GM19351 (cell line): Measurements from ENCODE around the gene MPRIP.

Experiments used
- ATAC-seq: cut with Tn5 transposase; IDR thresholded peaks from one replicate; pipeline ENCODE4 v1.9.1; 2021; ENCODE audit warnings: mild to moderate bottlenecking, moderate library complexity; ENCODE audit not compliant: unreplicated experiment

Gene MPRIP

GRCh38 chr17:17050346-17051345 lies 8.4 kb downstream of the MPRIP start:
- no peak for ATAC-seq

DNA sequence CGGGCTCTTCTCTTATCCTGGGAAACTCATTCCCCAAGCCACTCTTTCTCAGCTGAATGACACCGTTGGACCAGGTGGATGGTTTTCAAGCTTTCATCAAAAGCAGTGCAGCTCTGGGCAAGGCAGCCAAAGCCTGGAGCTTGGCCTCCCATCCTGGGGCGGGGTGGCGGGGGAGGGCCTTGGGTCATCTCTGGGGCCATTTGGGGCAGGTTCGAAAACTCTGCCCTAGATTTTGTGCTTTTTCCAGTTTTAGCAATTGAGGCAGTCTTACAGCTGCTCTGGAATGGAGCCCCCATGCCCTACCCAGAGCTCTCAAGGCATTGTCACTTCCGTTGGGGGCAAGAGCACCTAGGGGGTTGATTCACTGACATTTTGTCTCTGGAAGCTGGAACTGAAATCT lies 9.1 kb downstream of the MPRIP start:
- ATAC-seq: no peak

GRCh38 chr17:17051791-17052461 lies 9.7 kb downstream of the MPRIP start:
- ATAC-seq: no peak

- no peak for ATAC-seq
These were observed 10.4 kb downstream of the MPRIP start for GRCh38 chr17:17052462-17053221.

GRCh38 chr17:17053446-17054379 lies 11.5 kb downstream of the MPRIP start:
- no peak for ATAC-seq

- ATAC-seq: no peak
These were observed 12.4 kb downstream of the MPRIP start for GRCh38 chr17:17054636-17055035.

GRCh38 chr17:17055286-17056155 lies 13.3 kb downstream of the MPRIP start:
- no peak for ATAC-seq

DNA sequence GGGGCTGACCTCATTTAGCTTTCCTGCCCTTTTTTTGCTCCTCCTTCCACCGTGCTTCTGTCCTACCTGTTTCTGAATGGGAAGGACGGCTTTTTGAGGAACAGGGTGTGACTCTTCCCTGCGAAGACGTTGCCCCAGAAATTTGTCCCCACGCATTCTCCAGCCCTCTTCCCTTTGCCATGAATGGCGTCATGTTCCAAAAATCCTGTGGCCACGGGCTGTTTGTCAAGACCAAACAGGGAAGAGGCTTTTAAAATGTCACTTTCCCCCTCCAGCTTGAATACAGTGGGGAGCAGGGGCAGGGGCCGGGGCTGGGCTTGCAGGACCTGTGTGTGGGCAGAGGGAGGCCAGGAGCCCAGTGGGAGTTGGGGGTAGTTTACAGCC lies 13.9 kb downstream of the MPRIP start:
- ATAC-seq: no peak

DNA sequence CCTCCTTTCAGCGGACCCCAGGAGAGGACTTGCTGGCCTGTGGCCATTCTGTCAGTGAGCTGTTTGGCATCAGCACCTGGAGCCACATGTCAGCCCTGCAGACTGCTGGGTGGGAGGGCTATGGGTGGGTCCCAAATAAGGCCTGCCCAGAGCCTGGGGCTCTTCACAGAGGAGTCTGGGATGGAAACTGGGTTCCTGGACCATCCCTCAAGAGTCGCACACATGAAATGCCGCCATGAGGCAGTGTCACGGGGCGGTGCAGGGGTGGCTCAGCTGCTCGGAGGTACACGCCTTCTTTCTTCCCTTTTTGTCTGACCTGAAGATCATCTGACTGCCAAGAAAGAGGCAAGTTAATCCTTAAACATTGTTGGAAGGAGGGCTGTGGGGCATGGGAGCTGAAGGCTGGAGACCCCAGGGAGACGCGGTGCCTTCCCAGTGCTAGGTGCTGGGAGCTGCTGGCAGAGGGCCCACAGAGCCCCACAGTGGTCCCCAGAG lies 14.8 kb downstream of the MPRIP start:
- no peak for ATAC-seq

GRCh38 chr17:17058304-17058703 lies 16.0 kb downstream of the MPRIP start:
- ATAC-seq: no peak

GRCh38 chr17:17059301-17059890 lies 17.1 kb downstream of the MPRIP start:
- ATAC-seq: no peak

DNA sequence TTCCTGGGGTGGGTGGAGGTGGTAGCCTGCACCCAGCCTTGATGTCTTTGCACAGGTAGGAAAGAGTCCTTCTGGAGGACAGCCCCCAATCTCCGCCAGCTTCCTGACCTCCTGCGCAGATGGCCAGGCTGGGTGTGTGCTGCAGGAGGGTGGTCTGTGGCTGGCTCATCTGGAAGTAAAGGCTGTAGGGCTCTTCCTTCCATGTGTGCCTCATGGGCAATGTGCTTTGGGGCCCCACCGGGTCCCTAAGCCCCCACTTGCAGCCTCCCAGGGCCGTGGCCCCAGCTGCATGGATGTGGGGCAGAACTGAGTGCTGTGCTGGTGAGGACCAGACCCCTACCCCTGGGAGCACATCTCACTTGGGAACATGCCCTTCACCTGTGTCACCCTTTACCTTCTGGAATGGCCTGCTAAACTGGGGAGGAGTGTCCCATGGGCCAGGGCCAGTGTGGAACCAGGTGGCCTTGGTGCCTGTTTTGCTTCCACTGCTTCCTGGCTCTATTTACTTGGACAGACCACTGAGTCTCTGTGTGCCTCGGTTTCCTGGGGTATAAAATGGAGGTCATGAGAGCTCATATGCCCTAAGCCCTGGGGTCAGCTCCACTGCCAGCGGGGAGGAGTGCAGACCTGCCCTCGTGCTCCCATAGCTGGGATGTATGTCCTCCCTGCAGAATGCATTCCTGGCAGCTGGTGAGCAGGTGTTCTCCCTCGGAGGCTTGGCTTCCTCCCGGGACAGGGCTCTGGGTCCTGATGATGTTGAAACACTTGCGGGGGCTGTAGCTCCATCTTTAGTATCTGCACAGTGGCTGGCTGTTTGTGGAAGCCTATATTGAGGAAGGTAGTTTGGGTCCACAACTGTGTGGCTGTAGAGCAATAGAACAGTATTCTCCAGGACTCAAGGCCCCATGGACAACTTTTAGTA lies 18.0 kb downstream of the MPRIP start:
- no peak for ATAC-seq

DNA sequence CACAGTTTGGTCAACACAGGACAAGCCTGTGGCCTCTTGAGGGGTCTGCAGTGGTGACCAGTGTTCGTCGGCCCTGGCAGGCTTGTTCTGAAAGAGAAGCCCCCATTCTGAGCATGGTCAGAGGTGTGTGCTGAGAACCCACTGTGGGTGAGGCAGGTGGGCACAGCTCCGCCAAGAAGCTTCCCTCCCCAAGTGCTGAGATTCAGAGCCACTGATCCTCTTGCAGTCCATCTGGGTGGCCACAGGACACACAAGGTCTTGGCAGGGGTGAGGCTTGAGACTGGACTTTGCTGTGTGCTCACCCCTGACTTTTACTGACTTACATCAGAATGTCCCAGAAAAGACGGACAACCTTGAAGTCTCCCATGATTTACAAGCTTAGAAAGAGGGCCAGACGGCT lies 18.7 kb downstream of the MPRIP start:
- ATAC-seq: no peak

DNA sequence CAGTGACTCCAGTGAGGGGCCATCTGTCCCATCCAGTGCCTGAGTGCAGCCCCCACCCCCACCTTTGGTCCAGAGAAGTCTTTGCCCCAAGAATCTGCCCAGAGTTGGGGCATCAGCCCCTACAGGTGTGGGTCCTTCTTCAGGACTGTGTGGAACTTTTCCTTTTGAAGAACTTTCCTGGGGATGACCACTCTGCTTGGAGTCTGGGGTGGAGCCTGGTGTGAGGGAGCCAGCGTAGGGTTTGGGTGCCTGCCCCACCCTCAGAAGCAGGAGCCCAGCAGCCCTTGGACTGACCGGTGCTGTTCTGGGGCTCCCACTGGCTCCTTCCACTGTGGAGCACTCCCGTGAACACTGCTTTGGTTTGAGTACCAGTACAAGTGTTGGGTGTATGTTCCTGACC lies 19.3 kb downstream of the MPRIP start:
- ATAC-seq: no peak

DNA sequence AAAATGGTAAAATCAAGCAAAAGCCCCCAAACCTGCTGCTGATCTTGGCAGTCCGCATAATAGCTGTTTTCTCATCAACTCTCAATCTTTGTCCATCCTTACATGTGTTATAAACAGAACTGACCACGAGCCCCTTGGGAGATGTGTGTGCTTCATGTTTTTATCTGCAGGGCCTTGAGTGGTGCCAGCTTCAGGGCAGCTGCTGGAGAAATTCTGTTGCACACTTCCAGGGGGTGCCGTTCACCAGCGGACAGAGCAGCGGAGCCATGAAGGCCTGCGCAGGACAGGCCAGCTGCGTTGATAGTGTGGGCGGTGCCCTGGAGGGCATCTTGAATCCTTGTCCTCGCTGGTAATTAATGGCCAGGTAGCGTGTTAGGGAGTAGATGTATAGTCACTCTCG lies 20.1 kb downstream of the MPRIP start:
- no peak for ATAC-seq

- no peak for ATAC-seq
These were observed 20.6 kb downstream of the MPRIP start for GRCh38 chr17:17062866-17063265.

DNA sequence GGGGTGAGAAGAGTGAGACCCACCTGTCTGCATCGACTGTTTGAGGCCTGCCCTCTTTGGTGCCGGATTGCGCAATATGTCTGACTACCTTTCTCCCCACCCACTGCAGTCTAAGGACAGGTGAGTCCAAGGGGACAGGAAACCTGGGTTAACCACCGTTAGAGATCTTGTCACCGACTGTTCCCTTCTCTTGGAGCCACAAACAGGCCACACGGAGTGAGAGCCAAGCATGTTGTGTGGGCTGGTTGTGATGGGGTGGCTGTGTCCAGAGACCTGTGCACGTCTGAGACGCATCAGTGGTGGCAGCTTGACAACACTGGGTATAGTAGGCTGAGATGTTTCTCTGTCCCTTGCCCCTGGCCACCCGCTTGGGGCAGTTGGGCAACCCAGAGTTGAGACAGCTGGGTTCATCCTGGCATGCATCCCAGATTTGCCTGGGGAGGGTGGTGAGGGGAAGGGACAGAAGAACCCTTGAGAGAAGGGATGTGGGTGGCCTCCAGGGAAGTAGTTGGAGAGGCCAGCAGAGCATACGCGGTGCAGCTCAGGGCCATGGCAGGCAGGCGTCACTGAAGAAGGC lies 21.4 kb downstream of the MPRIP start:
- no peak for ATAC-seq
